Esophagus muscularis mucosa (tissue), 4 donors: Measurements from ENCODE around the gene KLF16. TPM values are rescaled to one million over a fixed set of nuclear protein-coding genes. Genes with fewer than 3 reads are reported as not detected.
A peak's percentile ranks its signal among the peaks of the same experiment; 100 is the strongest.

ENCODE experiments used
- DNase-seq: peaks from one replicate; pipeline ENCODE4 v3.0.0-alpha.2; 2017; ENCODE audit errors: extremely low spot score
- H3K27ac ChIP-seq, 4 donors: fragments of 200-600 bp; sonication (generic); replicated peaks in 1 of 4; 1 replicate in 3 of 4; 2 replicates in 1 of 4; pipeline ENCODE4 v1.5.1; 2016 to 2019; ENCODE audit warnings: mild to moderate bottlenecking in 1 of 4
- H3K27me3 ChIP-seq, 4 donors: fragments of 200-600 bp; sonication (generic); one replicate each; pipeline versions ENCODE4 v1.5.1 to v1.6.0; 2016 to 2019
- H3K36me3 ChIP-seq, 4 donors: fragments of 200-600 bp; sonication (generic); one replicate each; pipeline ENCODE4 v1.5.1; 2016 to 2019
- H3K4me1 ChIP-seq, 4 donors: fragments of 200-600 bp; sonication (generic); one replicate each; pipeline ENCODE4 v1.5.1; 2016 to 2019
- H3K4me3 ChIP-seq, 4 donors: fragments of 200-600 bp; sonication (generic); 1 replicate in 2 of 4; 2 replicates in 2 of 4; pipeline ENCODE4 v1.5.1; 2016 to 2019; ENCODE audit warnings: mild to moderate bottlenecking in 4 of 4, moderate library complexity in 1 of 4
- H3K9me3 ChIP-seq, 4 donors: fragments of 200-600 bp; sonication (generic); 1 replicate in 3 of 4; 2 replicates in 1 of 4; pipeline ENCODE4 v1.5.1; 2016 to 2019
- CTCF ChIP-seq, 3 experiments: fragments of 200-600 bp in 2 of 3; fragments of 450-650 bp in 1 of 3; sonication (generic) in 2 of 3; IDR thresholded peaks; one replicate each; pipeline ENCODE4 v1.5.1; 2017 to 2019; ENCODE audit warnings: antibody characterized with exemption in 3 of 3, mild to moderate bottlenecking in 2 of 3, moderate library complexity in 1 of 3
- EP300 ChIP-seq: sonication (generic); formaldehyde crosslinking; IDR thresholded peaks from one replicate; pipeline ENCODE4 v1.6.1; 2017; ENCODE audit warnings: antibody characterized with exemption
- POLR2A ChIP-seq: fragments of 450-650 bp; IDR thresholded peaks from one replicate; pipeline ENCODE4 v1.6.1; 2017; ENCODE audit warnings: antibody characterized with exemption, moderate library complexity, mild to moderate bottlenecking, low read depth
- POLR2AphosphoS5 ChIP-seq, 2 donors: sonication (generic); formaldehyde crosslinking; IDR thresholded peaks; one replicate each; pipeline ENCODE4 v1.6.1; 2017; ENCODE audit warnings: antibody characterized with exemption in 2 of 2
- WGBS: methylation state at CpG from one replicate; pipeline ENCODE4 v1.1.5; 2018; 5-methylcytosine and 5-hydroxymethylcytosine counted together
- intact Hi-C: fragments of 100-400 bp; cut with DNase I; formaldehyde crosslinking; loops from one replicate; pipeline ENCODE4 v1.15.1; 2023
- total RNA-seq, 4 donors: library from RNA; depleted of rRNA; stranded (reverse); fragments of >200 nt; gene quantifications; one replicate each; pipeline versions ENCODE4 v1.1.0 to v1.2.1, GENCODE V29; 2016

The KLF16 gene
- total RNA-seq, 4 donors from 2014 or later = 2.5 to 10.8 (median 8.5) TPM

GRCh38 chr19:1905863-1906375, 42.5 kb upstream of the KLF16 start:
- TF ChIP-seq POLR2A (no peak), POLR2AphosphoS5 (IDR thresholded peaks at IDR 0.05) (no peak), EP300 (no peak), CTCF (IDR thresholded peaks at IDR 0.05) (no peak)
- Histone ChIP-seq H3K9me3 (no peaks in the 10 kb centered on the region), H3K4me3 (peak overlapping the region; percentile 71 to 94 (median 83)), H3K36me3 (peaks cover 0 to 6% (median 0%) of the 10 kb centered on the region in 4 donors), H3K27ac (peak overlapping the region; percentile 86 to 89 (median 86)), H3K4me1 (peaks cover 14 to 61% (median 47%) of the 10 kb centered on the region in 4 donors), H3K27me3 (no peaks in the 10 kb centered on the region)
- no peak for DNase-seq
- intact Hi-C loops = no loop called here
- 76% methylated on average over 15 of the region's 15 CpGs for WGBS

DNA sequence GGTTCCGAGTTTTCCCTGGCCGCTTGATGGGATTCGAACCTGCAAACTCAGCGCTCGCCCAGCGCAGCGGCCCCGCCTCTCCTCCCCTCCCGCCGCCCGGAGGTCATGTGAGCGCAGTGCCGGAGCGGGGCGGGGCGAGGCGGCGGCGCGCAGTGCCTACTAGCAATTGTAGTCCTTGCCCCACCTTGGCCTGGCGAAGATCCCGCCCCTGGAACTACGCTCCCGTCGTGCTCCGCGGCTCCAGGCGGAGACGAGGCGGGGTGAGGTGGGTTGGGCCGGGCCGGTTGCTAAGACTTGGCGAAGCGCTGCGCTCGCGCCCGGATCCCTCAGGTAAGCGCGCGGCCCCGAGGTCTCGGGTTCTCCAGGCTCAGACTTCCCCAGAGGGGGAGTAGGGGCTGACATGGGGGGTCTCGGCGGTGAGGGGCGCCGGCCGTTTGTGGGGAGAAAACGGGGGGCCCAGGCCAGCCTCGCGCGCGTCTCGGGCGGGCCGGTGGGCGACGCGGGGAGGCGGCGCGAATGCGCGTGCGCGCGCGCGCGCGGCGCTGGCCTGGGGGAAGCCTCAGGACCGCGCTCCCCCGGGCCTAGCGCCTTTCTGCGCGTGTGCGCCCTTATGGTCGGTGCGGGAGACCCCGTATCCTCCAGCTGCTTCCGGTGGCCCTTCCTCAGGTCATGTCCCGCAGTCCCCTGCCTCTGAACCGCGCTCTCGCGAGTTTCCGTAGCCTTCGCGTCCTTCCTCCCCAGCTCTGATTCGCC, 41.9 kb upstream of the KLF16 start, which contains the start of the genes ADAT3 and SCAMP4:
Gene ADAT3, plus strand, starts transcription at position 290 of the 753 bp plus-strand sequence. CDS start 6,649 bp downstream, outside the sequence.
Gene SCAMP4, plus strand, starts transcription at position 290 of the 753 bp plus-strand sequence. CDS start 9,621 bp downstream, outside the sequence.
- 0% methylated on average over 36 of the region's 92 CpGs for WGBS
- peak in 1 of 3 experiments; percentile 20 for TF ChIP-seq CTCF (IDR thresholded peaks at IDR 0.05)
- peak; percentile 43 for TF ChIP-seq POLR2A
- TF ChIP-seq EP300 = no peak
- TF ChIP-seq POLR2AphosphoS5 (IDR thresholded peaks at IDR 0.05) = peak; percentile 92 to 94
- H3K36me3 ChIP-seq = peaks cover 0 to 6% (median 0%) of the 10 kb centered on the region in 4 donors
- H3K9me3 ChIP-seq = no peaks in the 10 kb centered on the region
- peak; percentile 99 for DNase-seq
- peak within 1 kb of the TSS; percentile 71 to 94 (median 83) for H3K4me3 ChIP-seq
- intact Hi-C loops = no loop called here
- H3K4me1 ChIP-seq = peaks cover 14 to 61% (median 47%) of the 10 kb centered on the region in 4 donors
- peak within 1 kb of the TSS; percentile 86 to 89 (median 86) for H3K27ac ChIP-seq
- no peaks in the 10 kb centered on the region for H3K27me3 ChIP-seq

- 42% methylated on average over 8 of the region's 8 CpGs for WGBS
- Histone ChIP-seq H3K27me3 (no peaks in the 10 kb centered on the region), H3K4me1 (peaks cover 14 to 57% (median 44%) of the 10 kb centered on the region in 4 donors), H3K9me3 (no peaks in the 10 kb centered on the region), H3K36me3 (peaks cover 0 to 6% (median 0%) of the 10 kb centered on the region in 4 donors), H3K27ac (peak overlapping the region; percentile 71 to 89 (median 86)), H3K4me3 (peak overlapping the region; percentile 71 to 94 (median 83))
- TF ChIP-seq POLR2A = no peak
- TF ChIP-seq CTCF (IDR thresholded peaks at IDR 0.05) = no peak
- no peak for TF ChIP-seq POLR2AphosphoS5 (IDR thresholded peaks at IDR 0.05)
- TF ChIP-seq EP300 = no peak
- DNase-seq = no peak
- intact Hi-C loops = no loop called here
These were observed 41.4 kb upstream of the KLF16 start for GRCh38 chr19:1904860-1905109.

DNA sequence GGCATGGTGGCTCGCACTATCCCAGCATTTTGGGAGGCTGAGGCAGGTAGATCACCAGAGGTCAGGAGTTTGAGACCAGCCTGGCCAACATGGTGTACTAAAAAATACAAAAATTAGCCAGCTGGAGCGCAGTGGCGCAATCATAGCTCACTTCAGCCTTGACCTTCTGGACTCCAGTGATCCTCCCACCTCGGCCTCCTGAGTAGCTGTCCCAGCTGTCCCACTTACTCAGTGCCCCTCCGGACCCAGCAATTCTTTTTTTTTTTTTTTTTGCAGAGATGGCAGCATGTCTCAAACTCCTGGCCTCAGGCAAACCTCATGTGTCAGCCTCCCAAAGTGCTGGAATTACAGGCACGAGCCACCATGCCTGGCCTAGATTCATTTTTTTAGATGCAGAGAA, 39.5 kb upstream of the KLF16 start:
- no peak overlapping the region for H3K4me3 ChIP-seq
- H3K27ac ChIP-seq = peak overlapping the region in 2 of 4 donors; percentile 18 to 44
- 70% methylated on average over 6 of the region's 6 CpGs for WGBS
- H3K36me3 ChIP-seq = peaks cover 0 to 1% (median 0%) of the 10 kb centered on the region in 4 donors
- peaks cover 10 to 43% (median 29%) of the 10 kb centered on the region in 4 donors for H3K4me1 ChIP-seq
- DNase-seq = no peak
- TF ChIP-seq POLR2A (no peak), POLR2AphosphoS5 (IDR thresholded peaks at IDR 0.05) (no peak), EP300 (no peak), CTCF (IDR thresholded peaks at IDR 0.05) (no peak)
- intact Hi-C loops = no loop called here
- H3K9me3 ChIP-seq = no peaks in the 10 kb centered on the region
- no peaks in the 10 kb centered on the region for H3K27me3 ChIP-seq
